AG09319 (cell line): Measurements from ENCODE around the gene NOXA1.

Experiments
- DNase-seq: peaks from one replicate; pipeline ENCODE4 v3.0.0-alpha.2; 2010; ENCODE audit warnings: low read depth; ENCODE audit errors: extremely low read depth
- TF ChIP-seq, protein P1 (sequence below): IDR thresholded peaks from 2 replicates; pipeline ENCODE4 v1.5.1; 2011; ENCODE audit warnings: low read depth, mild to moderate bottlenecking, inconsistent platforms, low read length, moderate library complexity

NOXA1 gene

DNA sequence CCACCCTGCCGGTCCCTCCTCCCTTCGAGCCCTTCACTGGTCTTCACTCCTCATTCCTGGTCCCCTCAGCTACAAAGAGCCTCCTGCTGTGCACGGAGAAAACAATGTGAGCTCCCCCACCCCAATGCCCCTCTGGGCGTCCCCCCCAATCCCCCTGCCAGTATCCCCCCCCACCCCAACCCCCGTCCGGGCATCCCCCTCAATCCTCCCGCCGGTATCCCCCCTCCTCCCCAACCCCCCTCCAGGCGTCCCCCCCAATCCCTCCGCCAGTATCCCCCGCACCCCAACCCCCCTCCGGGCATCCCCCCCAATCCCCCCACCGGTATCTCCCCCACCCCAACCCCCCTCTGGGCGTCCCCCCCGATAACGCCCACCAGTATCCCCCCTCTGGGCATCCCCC, 43.0 kb upstream of the NOXA1 start:
- DNase-seq = no peak
- TF ChIP-seq, protein P1, sequence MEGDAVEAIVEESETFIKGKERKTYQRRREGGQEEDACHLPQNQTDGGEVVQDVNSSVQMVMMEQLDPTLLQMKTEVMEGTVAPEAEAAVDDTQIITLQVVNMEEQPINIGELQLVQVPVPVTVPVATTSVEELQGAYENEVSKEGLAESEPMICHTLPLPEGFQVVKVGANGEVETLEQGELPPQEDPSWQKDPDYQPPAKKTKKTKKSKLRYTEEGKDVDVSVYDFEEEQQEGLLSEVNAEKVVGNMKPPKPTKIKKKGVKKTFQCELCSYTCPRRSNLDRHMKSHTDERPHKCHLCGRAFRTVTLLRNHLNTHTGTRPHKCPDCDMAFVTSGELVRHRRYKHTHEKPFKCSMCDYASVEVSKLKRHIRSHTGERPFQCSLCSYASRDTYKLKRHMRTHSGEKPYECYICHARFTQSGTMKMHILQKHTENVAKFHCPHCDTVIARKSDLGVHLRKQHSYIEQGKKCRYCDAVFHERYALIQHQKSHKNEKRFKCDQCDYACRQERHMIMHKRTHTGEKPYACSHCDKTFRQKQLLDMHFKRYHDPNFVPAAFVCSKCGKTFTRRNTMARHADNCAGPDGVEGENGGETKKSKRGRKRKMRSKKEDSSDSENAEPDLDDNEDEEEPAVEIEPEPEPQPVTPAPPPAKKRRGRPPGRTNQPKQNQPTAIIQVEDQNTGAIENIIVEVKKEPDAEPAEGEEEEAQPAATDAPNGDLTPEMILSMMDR = no peak

DNA sequence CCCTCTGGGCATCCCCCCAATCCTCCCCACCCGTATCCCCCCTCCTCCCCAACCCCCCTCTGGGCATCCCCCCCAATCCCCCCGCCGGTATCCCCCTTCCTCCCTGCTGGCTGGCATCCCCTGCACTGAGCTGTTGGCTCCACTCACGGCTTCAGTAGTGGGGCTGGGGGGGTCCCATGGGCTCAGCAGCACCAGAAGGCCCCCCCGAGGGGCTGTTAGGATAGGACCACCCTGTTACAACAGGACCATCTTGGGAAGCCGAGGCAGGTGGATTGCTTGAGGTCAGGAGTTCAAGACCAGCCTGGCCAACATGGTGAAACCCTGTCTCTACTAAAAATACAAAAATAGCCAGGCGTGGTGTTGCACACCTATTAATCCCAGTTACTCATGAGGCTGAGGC, 42.6 kb upstream of the NOXA1 start:
- TF ChIP-seq, protein P1 = no peak
- DNase-seq = no peak

DNA sequence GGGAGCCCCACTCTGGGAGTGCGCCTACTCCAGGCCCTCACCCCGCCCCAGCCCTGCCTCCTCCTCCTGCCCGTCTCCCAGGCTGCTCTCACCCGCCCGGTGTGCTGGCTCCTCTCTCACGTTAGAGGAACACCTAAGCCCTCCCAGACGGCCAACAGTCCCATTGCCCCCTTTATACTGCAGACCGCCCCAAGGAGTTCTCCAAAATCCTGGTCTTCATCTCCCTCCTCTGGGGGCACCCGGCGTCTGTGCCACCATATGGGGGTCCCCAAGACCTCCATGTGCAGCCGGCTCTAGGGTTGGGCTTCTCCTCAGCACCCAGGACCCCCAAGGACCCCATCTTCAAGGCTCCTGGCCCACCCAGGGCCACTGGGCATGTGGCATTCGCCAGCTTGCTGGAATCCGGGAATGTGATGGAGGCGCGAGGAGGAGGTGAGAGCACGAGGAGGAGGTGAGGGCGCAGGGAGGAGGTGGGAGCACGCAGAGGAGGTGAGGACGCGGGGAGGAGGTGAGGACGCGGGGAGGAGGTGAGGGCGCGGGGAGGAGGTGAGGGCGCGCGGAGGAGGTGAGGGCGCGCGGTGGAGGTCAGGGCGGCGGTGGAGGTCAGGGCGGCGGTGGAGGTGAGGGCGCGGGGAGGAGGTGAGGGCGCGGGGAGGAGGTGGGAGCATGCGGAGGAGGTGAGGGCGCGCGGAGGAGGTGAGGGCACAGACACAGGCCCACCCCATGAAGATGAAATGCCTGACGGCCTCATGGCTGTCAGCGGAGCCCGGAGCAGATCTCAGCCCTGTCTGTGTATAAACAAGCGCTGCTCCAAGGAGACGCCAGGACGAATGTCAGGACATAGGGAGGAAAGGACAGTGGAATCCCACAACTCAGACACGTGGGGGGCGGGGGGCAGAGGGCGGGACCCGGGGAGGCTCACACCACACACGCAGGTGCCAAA, 41.4 kb upstream of the NOXA1 start:
- TF ChIP-seq, protein P1 = no peak

DNA sequence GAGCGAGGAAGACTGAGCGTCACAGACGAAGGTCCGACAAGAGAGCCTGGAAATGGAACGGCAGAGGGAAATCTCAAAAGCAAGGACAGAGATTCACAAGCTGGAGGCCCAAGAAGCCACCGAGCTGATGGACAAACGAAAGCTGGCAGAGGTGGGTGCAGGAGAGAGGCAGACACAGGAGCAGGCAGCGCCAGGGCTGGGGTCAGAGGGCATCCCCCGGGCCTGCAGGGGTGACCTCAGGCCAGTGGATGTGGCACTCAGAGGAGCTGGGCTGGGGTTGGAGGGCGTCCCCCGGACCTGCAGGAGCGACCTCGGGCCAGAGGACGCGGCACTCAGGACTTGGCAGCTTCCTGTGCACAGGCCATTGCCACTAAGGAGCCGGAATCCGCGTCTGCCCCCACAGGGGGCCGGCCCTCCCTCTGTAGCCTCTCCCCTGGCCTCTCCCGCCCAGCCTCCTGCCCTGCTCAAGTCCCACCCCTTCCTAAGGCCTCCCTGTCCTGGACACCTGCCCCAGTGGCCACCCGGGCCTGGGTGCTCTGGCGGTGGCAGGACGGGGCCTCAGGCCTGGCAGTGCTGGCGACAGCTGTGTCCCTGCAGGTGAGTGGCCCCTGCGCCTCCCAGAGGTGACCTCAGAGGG, 40.6 kb upstream of the NOXA1 start:
- DNase-seq = no peak
- TF ChIP-seq, protein P1 = no peak

More for the DNA sequence above, 41.4 kb upstream of the NOXA1 start:
- DNase-seq = no peak

DNA sequence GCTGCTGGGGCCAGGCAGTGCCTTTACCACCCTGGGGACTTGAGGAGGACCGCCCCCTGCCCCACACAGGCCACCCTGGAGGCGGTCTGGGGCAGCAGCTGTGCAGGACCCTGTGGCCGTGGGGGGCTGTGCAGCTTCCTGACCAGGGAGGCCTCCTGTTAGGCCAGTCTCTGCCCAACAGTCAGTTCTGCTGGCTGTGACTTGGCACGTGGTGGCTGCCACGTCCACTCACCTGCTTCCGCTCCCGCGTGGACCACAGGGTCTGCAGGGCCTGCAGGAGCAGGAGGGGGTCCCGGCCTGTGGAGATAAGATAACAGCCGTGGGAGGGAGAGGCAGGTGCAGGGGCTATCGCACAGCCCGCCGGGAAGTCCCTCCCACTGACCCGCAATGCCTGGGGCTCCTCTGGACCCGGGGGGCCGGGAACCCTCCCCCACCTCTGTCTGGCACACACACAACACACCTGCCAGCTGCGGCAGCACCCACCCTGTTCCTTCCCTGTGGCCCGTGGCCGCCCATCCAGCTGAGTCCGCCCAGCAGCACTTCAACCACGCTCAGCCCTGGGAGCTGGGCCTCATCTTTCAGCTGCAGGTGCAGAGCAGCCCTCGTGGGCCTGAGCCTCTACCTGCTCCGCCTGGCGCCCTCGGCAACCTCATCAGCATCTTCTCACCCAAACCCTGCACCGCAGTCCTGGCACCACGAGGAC, 40.0 kb upstream of the NOXA1 start:
- TF ChIP-seq, protein P1 = no peak
- DNase-seq = no peak

DNA sequence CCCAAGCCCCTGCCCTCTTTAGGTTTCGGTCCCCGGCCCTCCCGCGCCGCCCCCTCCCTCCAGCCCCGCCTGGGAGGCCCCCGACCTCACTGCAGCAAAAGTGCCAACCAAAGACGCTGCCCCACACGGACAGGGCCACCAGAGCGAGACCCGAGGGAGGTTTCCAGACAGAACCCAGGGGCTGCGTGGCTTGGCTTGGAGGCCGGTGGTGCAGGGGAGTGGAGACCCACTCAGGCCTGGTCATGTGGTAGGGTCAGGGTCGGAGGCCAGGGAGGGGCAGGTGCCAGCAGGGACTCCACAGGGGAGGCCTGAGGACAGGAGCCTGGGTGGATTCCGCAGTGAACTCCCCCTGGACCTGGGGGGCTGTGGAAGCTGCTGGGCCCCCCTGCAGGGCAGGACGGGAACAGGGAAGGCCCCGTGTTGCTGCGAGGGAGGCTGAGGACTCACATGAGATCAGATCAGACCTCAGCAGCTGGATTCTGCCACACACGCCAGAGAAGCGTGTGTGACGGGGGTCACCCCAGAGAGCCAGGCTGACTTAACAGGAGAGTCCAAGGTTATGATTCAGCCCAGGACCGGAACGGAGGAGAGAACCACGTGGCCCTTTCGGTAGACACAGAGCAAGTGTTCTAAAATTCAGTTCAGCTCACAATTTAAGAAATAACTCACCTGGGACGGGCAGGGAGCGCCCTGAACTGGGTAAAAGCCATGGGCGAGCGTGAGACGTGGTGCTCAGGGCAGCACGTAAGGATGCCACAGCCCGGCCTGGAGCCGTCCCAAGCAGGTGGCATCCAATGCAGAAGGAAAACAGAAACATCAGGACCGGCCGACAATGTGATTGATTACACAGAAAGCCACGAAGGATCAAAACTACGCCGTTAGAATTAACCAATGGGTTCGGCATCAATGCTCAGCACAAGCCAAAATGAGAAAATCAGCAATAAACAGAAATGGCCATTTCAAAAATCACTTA, 39.1 kb upstream of the NOXA1 start:
- TF ChIP-seq, protein P1 = no peak
- DNase-seq = no peak
